Measurements from ENCODE around the gene DYRK3.
"Not testable (repeated sequence)": the region's sequence is repeated elsewhere in the genome, so short reads cannot be mapped to it uniquely, and the experiment has no call there.

DYRK3 gene

GRCh38 chr1:206635080-206635977 is at the start of gene DYRK3:
DYRK3 (plus strand) TSS chr1:206635536; CDS start chr1:206635704, 168 bp downstream.
- DNase-seq: peak; percentile 91

DNA sequence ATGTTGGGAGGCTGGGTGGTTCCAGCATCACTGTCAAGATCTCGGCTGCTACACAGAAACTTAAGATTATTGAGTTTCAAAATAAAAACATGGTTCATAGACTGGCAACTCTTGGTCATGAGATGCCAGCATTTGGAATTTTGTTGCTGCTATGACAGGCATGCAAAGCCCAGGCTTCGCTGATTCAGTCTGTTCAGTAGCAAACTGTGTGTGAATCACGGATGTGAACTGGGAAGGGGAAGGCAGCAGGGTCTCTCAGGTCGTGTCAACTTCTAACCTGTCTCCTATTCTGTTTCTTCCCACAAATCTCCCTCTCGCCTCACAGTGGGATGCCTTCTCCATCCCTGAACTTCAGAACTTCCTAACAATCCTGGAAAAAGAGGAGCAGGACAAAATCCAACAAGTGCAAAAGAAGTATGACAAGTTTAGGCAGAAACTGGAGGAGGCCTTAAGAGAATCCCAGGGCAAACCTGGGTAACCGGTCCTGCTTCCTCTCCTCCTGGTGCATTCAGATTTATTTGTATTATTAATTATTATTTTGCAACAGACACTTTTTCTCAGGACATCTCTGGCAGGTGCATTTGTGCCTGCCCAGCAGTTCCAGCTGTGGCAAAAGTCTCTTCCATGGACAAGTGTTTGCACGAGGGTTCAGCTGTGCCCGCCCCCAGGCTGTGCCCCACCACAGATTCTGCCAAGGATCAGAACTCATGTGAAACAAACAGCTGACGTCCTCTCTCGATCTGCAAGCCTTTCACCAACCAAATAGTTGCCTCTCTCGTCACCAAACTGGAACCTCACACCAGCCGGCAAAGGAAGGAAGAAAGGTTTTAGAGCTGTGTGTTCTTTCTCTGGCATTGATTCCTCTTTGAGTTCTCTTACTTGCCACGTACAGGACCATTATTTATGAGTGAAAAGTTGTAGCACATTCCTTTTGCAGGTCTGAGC is 48.6 kb upstream of the DYRK3 start:
- no peak for DNase-seq

DNA sequence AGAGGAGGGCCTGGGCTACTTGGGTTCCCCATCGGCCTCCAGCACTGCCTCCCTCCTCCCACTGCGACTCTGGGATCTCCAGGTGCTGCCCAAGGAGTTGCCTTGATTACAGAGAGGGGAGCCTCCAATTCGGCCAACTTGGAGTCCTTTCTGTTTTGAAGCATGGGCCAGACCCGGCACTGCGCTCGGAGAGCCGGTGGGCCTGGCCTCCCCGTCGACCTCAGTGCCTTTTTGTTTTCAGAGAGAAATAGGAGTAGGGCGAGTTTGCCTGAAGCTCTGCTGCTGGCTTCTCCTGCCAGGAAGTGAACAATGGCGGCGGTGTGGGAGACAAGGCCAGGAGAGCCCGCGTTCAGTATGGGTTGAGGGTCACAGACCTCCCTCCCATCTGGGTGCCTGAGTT is 47.4 kb upstream of the DYRK3 start:
- no peak for DNase-seq

DNA sequence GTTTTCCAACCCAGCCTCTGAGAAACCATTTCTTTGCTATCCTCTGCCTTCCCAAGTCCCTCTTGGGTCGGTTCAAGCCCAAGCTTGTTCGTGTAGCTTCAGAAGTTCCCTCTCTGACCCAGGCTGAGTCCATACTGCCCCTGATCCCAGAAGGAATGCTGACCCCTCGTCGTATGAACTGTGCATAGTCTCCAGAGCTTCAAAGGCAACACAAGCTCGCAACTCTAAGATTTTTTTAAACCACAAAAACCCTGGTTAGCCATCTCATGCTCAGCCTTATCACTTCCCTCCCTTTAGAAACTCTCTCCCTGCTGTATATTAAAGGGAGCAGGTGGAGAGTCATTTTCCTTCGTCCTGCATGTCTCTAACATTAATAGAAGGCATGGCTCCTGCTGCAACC is 46.8 kb upstream of the DYRK3 start:
- DNase-seq: no peak

GRCh38 chr1:206589206-206589605 is 46.1 kb upstream of the DYRK3 start:
- DNase-seq: no peak

GRCh38 chr1:206590025-206590758 is 45.1 kb upstream of the DYRK3 start:
- DNase-seq: no peak

DNA sequence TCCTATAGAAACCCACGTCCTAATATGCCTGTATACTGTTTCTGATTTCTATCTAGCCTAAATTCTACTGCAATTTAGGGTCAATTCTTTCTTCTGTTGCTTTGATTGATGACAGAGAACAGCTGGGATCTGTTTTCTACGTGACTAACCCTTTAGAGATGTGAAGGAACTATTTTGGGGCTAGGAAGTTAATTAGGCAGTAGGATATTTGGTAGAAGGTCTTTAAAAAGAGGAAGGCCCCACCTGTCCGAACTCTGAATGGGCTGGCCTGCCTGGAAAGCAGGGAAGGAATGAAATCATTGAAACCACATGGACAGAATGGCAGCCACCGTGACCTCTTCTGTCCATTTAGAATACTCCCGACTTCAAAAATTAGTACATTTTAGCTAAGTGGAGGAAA is 44.1 kb upstream of the DYRK3 start:
- no peak for DNase-seq

- DNase-seq: no peak
Measured at GRCh38 chr1:206591696-206592095, 43.6 kb upstream of the DYRK3 start.

GRCh38 chr1:206593351-206593925 is 41.9 kb upstream of the DYRK3 start:
- DNase-seq: no peak

DNA sequence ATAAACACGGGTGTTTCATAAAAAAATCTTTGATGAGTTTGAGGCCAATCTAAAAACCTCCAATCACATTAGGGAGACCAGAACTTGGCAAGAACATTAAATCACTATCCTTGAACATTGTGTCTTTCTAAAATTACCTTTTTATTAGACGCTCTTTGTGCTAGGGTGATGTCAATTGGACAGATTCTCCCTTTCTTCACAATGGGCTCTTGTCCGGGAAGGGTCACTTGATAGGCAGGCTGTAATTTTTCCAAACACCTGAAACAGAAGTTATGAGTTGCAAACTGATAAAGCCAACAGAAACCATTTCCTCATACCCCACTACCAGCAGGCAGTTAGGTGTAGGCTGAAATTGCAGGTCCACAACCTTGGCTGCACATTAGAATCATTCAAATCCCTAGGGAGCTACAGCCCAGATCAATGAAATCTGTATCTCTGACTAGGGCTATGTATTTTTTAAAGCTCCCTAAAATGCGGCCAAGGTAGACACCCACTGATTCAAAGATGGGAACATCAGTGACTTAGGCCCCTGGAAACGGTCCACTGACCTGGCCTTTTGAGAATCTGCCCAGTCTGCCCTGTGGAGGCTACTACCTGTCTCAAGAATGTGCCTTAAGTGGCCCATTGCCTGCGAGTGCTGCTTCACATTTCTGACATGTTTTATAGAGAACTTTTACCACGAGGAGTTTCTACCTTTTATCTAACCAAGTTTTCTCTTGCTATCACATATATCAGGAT is 39.6 kb upstream of the DYRK3 start:
- no peak for DNase-seq

DNA sequence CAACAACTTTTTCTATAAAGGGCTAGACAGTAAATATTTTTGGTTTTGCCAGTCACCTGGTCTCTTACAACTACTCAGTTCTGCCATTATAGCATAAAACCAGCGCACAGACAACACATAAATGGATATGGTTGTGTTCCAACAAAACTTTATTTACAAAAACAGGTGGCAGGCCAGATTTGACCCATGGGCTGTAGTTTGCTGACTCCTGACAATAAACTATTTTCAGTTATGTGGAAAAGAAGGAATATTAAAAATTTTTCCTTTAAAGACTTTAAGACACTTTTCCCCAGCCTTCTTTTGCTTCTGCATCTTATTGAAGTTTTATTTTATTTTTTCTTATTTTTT is 39.0 kb upstream of the DYRK3 start:
- no peak for DNase-seq

DNA sequence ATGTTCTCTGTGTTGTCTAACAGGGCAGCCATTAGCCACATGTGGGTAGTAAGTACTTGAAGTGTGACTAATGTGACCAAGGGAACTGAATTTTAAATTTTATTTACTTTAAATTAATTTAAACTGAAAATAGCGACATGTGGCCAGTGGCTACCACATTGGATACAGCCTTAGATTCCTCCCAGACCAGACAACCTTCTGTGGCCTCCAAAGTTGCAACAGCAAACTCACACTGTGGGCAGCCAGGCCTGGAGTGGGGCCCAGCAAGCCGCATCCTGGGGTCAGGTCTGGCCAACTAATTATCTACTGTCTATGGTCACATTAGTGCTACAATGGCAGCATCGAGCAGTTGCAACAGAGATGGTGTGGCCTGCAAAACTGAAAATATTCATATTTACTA is 34.8 kb upstream of the DYRK3 start:
- DNase-seq: no peak

DNA sequence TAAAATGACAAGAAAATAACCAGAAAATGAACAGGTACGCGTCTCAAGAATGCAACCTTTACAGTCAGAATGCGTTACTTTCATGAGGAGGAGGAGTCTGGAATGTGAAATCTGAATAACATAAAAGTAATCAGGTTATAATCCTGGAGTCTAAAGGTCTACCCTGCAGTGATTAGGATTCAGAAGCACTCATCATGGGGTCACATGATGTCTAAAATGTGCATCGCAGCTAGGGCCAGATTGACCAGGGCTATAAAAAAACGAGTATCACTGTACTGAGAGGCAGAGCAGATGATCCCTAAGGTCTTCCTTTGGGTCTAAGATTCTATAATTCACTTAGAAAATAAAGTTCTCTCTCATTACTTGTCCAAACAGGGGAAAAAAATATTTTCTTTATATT is 30.5 kb upstream of the DYRK3 start:
- DNase-seq: no peak

DNA sequence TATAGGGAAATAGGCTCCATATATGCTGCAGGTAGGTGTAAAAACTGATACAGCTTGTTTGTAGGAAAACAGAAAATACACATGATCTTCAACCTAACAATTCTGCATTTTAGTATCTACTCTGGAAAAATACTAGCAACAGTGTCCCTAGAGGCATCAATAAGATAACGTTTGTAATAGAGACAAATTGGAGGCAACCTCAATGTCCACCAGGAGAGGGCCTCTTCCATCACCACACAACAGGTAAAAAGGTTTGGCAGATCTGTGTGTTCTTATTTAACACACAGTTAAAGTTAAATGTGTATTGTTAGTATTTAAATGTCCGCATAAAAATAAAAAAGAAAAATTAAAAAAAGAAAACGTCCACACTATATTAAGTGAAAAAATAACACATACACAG is 28.5 kb upstream of the DYRK3 start:
- no peak for DNase-seq

DNA sequence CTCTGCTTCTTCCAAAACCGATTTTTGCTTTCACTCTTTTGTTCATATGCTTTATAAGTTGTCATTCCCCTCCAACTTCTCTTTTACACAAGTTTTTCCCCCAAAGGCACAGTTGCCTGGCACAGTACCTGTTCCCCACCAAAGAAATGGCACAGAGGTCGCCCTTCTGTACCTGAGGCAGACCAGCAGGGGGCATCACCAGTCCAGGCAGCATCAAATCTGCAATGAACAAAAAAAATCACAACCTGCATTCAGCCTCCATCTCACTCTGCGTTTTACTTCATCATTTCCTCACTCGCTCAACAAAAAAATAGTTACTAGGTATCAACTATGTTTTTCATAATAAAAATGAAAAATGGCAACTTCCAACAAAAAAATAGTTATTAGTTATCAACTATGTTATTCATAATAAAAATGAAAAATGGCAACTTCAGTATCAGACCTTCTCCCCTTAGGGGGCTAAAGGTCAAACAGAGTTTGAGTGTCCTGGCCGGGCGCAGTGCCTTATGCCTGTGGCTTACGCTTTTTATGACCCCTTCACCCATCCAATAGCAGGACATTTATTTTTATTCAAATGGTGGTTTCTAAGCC is 27.1 kb upstream of the DYRK3 start:
- DNase-seq: peak; percentile 52

GRCh38 chr1:206609229-206609991 is 25.9 kb upstream of the DYRK3 start:
- no peak for DNase-seq

DNA sequence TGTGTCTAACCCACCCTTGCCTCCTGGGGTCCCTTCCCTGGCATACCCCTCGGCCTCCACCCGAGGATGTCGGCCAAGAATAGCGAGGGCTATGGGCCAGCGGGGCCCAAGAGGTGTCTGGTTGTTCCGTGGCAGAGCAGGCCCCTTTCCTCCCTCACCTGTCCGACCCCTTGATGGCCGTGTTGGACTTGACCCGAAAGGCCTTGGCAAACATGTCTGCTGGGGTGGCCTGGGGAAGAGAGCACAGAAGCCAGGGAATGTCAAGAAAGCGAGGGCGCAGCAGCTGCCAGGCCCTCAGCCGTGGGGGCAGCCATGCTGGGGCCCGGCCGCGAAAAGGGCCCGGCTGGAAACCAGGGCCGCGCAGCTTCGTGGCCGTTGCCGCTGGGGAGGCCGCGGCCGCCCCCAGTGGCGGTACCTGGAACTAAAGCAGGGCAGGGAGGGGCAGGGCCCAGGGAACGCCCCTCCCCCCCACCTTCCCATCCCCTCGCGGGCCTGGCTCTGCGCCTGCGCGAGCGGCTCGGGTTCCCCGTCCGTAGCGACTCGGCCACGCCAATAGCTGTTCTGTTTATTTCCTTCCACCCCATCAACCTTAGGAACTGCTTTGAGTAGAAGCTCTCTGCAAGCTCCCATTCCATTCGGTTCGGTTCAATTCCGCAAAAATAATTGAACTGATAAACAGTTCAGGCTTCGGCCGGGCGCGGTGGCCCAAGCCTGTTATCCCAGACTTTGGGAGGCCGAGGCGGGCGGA is 23.0 kb upstream of the DYRK3 start, which contains the start of gene EIF2D:
EIF2D (minus strand) TSS at position 337 of the 748 bp plus-strand sequence; CDS start at position 214, 123 bp downstream.
- peak; percentile 95 for DNase-seq

- not testable (repeated sequence) for DNase-seq
Measured at GRCh38 chr1:206626396-206626795, 8.9 kb upstream of the DYRK3 start.

DNA sequence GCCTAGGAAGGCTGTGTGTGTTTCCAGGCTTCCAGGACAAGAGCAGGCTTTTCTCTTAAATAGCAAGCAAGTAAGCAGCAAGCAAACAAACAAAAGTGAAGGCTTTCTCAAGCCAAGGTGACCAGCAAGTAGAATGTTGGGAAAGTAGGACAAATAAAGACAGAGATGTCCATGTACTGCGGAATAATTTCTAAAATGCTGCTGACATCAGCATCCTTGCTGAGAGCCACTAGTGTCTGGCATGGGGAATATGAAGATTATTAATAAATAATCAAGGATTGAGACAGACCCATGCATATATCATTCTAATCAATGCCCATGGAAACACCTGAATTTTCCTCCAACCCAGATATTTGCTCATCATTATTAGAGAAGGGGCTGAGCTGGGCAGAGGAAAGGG is 6.4 kb upstream of the DYRK3 start:
- DNase-seq: no peak

- DNase-seq: no peak
Measured at GRCh38 chr1:206631085-206631509, 4.2 kb upstream of the DYRK3 start.

Data from stimulated activated CD4-positive, alpha-beta T cell treated with anti-CD3 and anti-CD28 coated beads, Interleukin-12 subunit alpha, Interleukin-12 subunit beta, amount 100 ng/mL, for 4 hours (primary cell).